ENCODE measurements around the gene CDH4. TPM values are rescaled to one million over a fixed set of nuclear protein-coding genes. Genes with fewer than 3 reads are reported as not detected.

The CDH4 gene
- total RNA-seq, 2 donors from 2014 or later, result 0.05 to 2.2 TPM

GRCh38 chr20:61847420-61847748 is 595.3 kb downstream of the CDH4 start:
- Histone ChIP-seq H3K27me3 (replicated peaks; ENCODE audit: insufficient read depth) (peaks cover 5% of the 10 kb centered on the region), H3K27ac (no peak overlapping the region), H3K4me3 (no peak overlapping the region), H3K36me3 (no peaks in the 10 kb centered on the region), H3K4me1 (replicated peaks) (no peaks in the 10 kb centered on the region), H3K9me3 (no peaks in the 10 kb centered on the region)
- intact Hi-C loops (cut with DNase I), result no loop called here
- WGBS, result 74% methylated on average over 10 of the region's 10 CpGs
- DNase-seq (ENCODE audit: low spot score), result no peak
- TF ChIP-seq POLR2AphosphoS5 (IDR thresholded peaks at IDR 0.05), result no peak
- no peak for TF ChIP-seq POLR2A (IDR thresholded peaks at IDR 0.05)
- TF ChIP-seq CTCF (IDR thresholded peaks at IDR 0.05), result no peak

GRCh38 chr20:61847986-61848385 is 595.9 kb downstream of the CDH4 start:
- H3K27ac ChIP-seq, result no peak overlapping the region
- 92% methylated on average over 7 of the region's 7 CpGs for WGBS
- H3K9me3 ChIP-seq, result no peaks in the 10 kb centered on the region
- no peak overlapping the region for H3K4me3 ChIP-seq
- peaks cover 5% of the 10 kb centered on the region for H3K27me3 ChIP-seq (replicated peaks; ENCODE audit: insufficient read depth)
- no peak for DNase-seq (ENCODE audit: low spot score)
- intact Hi-C loops (cut with DNase I), result no loop called here
- no peaks in the 10 kb centered on the region for H3K36me3 ChIP-seq
- no peaks in the 10 kb centered on the region for H3K4me1 ChIP-seq (replicated peaks)
- TF ChIP-seq POLR2A (IDR thresholded peaks at IDR 0.05) (no peak), POLR2AphosphoS5 (IDR thresholded peaks at IDR 0.05) (no peak), CTCF (IDR thresholded peaks at IDR 0.05) (no peak)

GRCh38 chr20:61848851-61849250 is 596.8 kb downstream of the CDH4 start:
- H3K36me3 ChIP-seq, result no peaks in the 10 kb centered on the region
- no peak for TF ChIP-seq CTCF (IDR thresholded peaks at IDR 0.05)
- no peak for TF ChIP-seq POLR2A (IDR thresholded peaks at IDR 0.05)
- TF ChIP-seq POLR2AphosphoS5 (IDR thresholded peaks at IDR 0.05), result no peak
- no peak overlapping the region for H3K4me3 ChIP-seq
- no peak for DNase-seq (ENCODE audit: low spot score)
- intact Hi-C loops (cut with DNase I), result no loop called here
- H3K27ac ChIP-seq, result no peak overlapping the region
- no peaks in the 10 kb centered on the region for H3K4me1 ChIP-seq (replicated peaks)
- peaks cover 5% of the 10 kb centered on the region for H3K27me3 ChIP-seq (replicated peaks; ENCODE audit: insufficient read depth)
- 70% methylated on average over 4 of the region's 4 CpGs for WGBS
- H3K9me3 ChIP-seq, result no peaks in the 10 kb centered on the region

- DNase-seq (ENCODE audit: low spot score), result no peak
- Histone ChIP-seq H3K27me3 (replicated peaks; ENCODE audit: insufficient read depth) (peaks cover 5% of the 10 kb centered on the region), H3K27ac (no peak overlapping the region), H3K4me3 (no peak overlapping the region), H3K36me3 (no peaks in the 10 kb centered on the region), H3K9me3 (no peaks in the 10 kb centered on the region), H3K4me1 (replicated peaks) (no peaks in the 10 kb centered on the region)
- 91% methylated on average over 8 of the region's 11 CpGs for WGBS
- intact Hi-C loops (cut with DNase I), result no loop called here
- TF ChIP-seq POLR2AphosphoS5 (IDR thresholded peaks at IDR 0.05), result no peak
- TF ChIP-seq POLR2A (IDR thresholded peaks at IDR 0.05), result no peak
- TF ChIP-seq CTCF (IDR thresholded peaks at IDR 0.05), result no peak
Observed at GRCh38 chr20:61849376-61849775, 597.3 kb downstream of the CDH4 start.

GRCh38 chr20:61849822-61850221 is 597.8 kb downstream of the CDH4 start:
- 77% methylated on average over 12 of the region's 12 CpGs for WGBS
- Histone ChIP-seq H3K27ac (no peak overlapping the region), H3K9me3 (no peaks in the 10 kb centered on the region), H3K36me3 (no peaks in the 10 kb centered on the region), H3K27me3 (replicated peaks; ENCODE audit: insufficient read depth) (peaks cover 5% of the 10 kb centered on the region), H3K4me3 (no peak overlapping the region), H3K4me1 (replicated peaks) (no peaks in the 10 kb centered on the region)
- intact Hi-C loops (cut with DNase I), result no loop called here
- TF ChIP-seq CTCF (IDR thresholded peaks at IDR 0.05) (no peak), POLR2AphosphoS5 (IDR thresholded peaks at IDR 0.05) (no peak), POLR2A (IDR thresholded peaks at IDR 0.05) (no peak)
- DNase-seq (ENCODE audit: low spot score), result no peak

Data from prostate gland (tissue), 2 donors.